A549 (cell line): ENCODE data around the gene E2F7. TPM values are rescaled to one million over a fixed set of nuclear protein-coding genes. Genes with fewer than 3 reads are reported as not detected.

Experiments used
- ATAC-seq, 2 experiments: fragments of 200-7000 bp in 1 of 2; fragments of >200 bp in 1 of 2; cut with Nextera tagmentation in 1 of 2; cut with Tn5 transposase in 1 of 2; 3 replicates each; pipeline versions ENCODE4 v1.8.0 to v1.9.1; 2018 to 2020; ENCODE audit warnings: mild to moderate bottlenecking in 1 of 2, moderate library complexity in 1 of 2
- CTCF ChIA-PET: fragments of 300-600 bp; sonication (Branson Sonifier 250); formaldehyde crosslinking; extraction: SDS; loops from one replicate; lab custom pipeline; 2021; ENCODE audit warnings: antibody characterized with exemption, inconsistent platforms; lab: Yijun Ruan, JAX
- POLR2A ChIA-PET: fragments of 350-600 bp; formaldehyde crosslinking; extraction: SDS; loops from one replicate; lab custom pipeline; 2021; ENCODE audit warnings: antibody characterized with exemption, inconsistent platforms; lab: Yijun Ruan, JAX
- DNase-seq, 2 experiments: peaks; one replicate each; pipeline versions ENCODE4 v3.0.0 to v3.0.0-alpha.2; 2011 to 2016; ENCODE audit warnings: low read depth in 1 of 2, low spot score in 1 of 2
- FAIRE-seq: peaks from 2 replicates; lab custom pipeline; 2011; peaks lifted over from hg19 to GRCh38; lab: Jason Lieb, UNC
- H3K27ac ChIP-seq, 2 experiments: fragments of >200 bp; sonication (Bioruptor Twin); formaldehyde crosslinking; 3 replicates each; pipeline ENCODE4 v1.5.1; 2016 to 2017
- H3K4me1 ChIP-seq: fragments of >200 bp; sonication (Bioruptor Twin); formaldehyde crosslinking; 3 replicates; pipeline ENCODE4 v1.6.1; 2016
- H3K4me2 ChIP-seq: fragments of >200 bp; sonication (Bioruptor Twin); formaldehyde crosslinking; 3 replicates; pipeline ENCODE4 v1.6.1; 2016
- H3K4me3 ChIP-seq: fragments of >200 bp; sonication (Bioruptor Twin); formaldehyde crosslinking; 3 replicates; pipeline ENCODE4 v1.5.1; 2016
- H3K9me3 ChIP-seq: fragments of >200 bp; sonication (Bioruptor Twin); formaldehyde crosslinking; 3 replicates; pipeline ENCODE4 v1.6.1; 2016
- CHD4 ChIP-seq: fragments of 200-600 bp; sonication (generic); IDR thresholded peaks from 2 replicates; pipeline ENCODE4 v1.6.1; 2016; ENCODE audit warnings: antibody characterized with exemption, mild to moderate bottlenecking, borderline replicate concordance
- EHMT2 ChIP-seq: fragments of 200-600 bp; sonication (generic); IDR thresholded peaks from 2 replicates; pipeline ENCODE4 v1.6.1; 2016; ENCODE audit warnings: antibody characterized with exemption, low read depth, mild to moderate bottlenecking, moderate library complexity
- EP300 ChIP-seq, 2 experiments: fragments of >200 bp; sonication (Bioruptor Twin); formaldehyde crosslinking; IDR thresholded peaks; 2 replicates in 1 of 2; 3 replicates in 1 of 2; pipeline ENCODE4 v1.6.1; 2016 to 2017
- GATA3 ChIP-seq: IDR thresholded peaks from 2 replicates; pipeline ENCODE4 v1.6.1; 2012; ENCODE audit warnings: borderline replicate concordance
- HDAC2 ChIP-seq: fragments of 200-600 bp; sonication (generic); IDR thresholded peaks from 2 replicates; pipeline ENCODE4 v1.6.1; 2016
- HOXA7 ChIP-seq: fragments of 250-450 bp; sonication (Bioruptor Pico); IDR thresholded peaks from 2 replicates; pipeline ENCODE4 v1.5.0; 2020; ENCODE audit warnings: mild to moderate bottlenecking, moderate library complexity
- HOXB13 ChIP-seq: fragments of 250-450 bp; sonication (Bioruptor Pico); IDR thresholded peaks from 2 replicates; pipeline ENCODE4 v1.5.0; 2020; ENCODE audit warnings: low read depth, mild to moderate bottlenecking, moderate library complexity
- HOXB5 ChIP-seq: fragments of 250-450 bp; sonication (Bioruptor Pico); IDR thresholded peaks from 2 replicates; pipeline ENCODE4 v1.5.0; 2020; ENCODE audit warnings: mild to moderate bottlenecking, moderate library complexity
- JUNB ChIP-seq: fragments of >200 bp; sonication (Bioruptor Twin); formaldehyde crosslinking; IDR thresholded peaks from 2 replicates; pipeline ENCODE4 v1.6.1; 2016
- KDM5A ChIP-seq: fragments of 200-600 bp; sonication (generic); IDR thresholded peaks from 2 replicates; pipeline ENCODE4 v1.6.1; 2016; ENCODE audit warnings: antibody characterized with exemption, mild to moderate bottlenecking
- MAFK ChIP-seq: fragments of 450-650 bp; IDR thresholded peaks from 2 replicates; pipeline ENCODE4 v1.6.1; 2014; ENCODE audit not compliant: partially characterized antibody
- MAZ ChIP-seq: fragments of 150-350 bp; IDR thresholded peaks from 2 replicates; pipeline ENCODE4 v1.6.1; 2014; ENCODE audit warnings: antibody characterized with exemption, low read depth, low read length, borderline replicate concordance
- MYC ChIP-seq: IDR thresholded peaks from 2 replicates; pipeline ENCODE4 v1.6.1; 2012; ENCODE audit warnings: mild to moderate bottlenecking, inconsistent platforms, low read length, improper control_type of control experiment, borderline replicate concordance
- NPAS2 ChIP-seq: fragments of 250-450 bp; sonication (Bioruptor Pico); IDR thresholded peaks from 2 replicates; pipeline ENCODE4 v1.8.0; 2022; ENCODE audit warnings: mild to moderate bottlenecking, moderate library complexity, borderline replicate concordance
- NR3C1 ChIP-seq: fragments of >200 bp; sonication (Bioruptor Twin); formaldehyde crosslinking; IDR thresholded peaks from 3 replicates; pipeline ENCODE4 v1.6.1; 2017
- POLR2A ChIP-seq: IDR thresholded peaks from 2 replicates; pipeline ENCODE4 v1.6.1; 2012; ENCODE audit warnings: mild to moderate bottlenecking, low read length
- RARB ChIP-seq: fragments of 250-450 bp; sonication (Bioruptor Pico); IDR thresholded peaks from 2 replicates; pipeline ENCODE4 v1.8.0; 2021; ENCODE audit warnings: mild to moderate bottlenecking, moderate library complexity
- SREBF2 ChIP-seq: fragments of 450-650 bp; IDR thresholded peaks from 2 replicates; pipeline ENCODE4 v1.6.1; 2014; ENCODE audit warnings: mild to moderate bottlenecking, moderate library complexity
- TP53 ChIP-seq: fragments of 250-450 bp; sonication (Bioruptor Pico); IDR thresholded peaks from 2 replicates; pipeline ENCODE4 v1.5.0; 2021; ENCODE audit warnings: mild to moderate bottlenecking, moderate library complexity
- ZFP36 ChIP-seq: fragments of 450-650 bp; IDR thresholded peaks from 2 replicates; pipeline ENCODE4 v1.6.1; 2014; ENCODE audit warnings: borderline replicate concordance; ENCODE audit not compliant: partially characterized antibody
- WGBS: methylation state at CpG from one replicate; pipeline ENCODE4 v1.1.6; 2017; ENCODE audit errors: missing lambda C conversion rate; 5-methylcytosine and 5-hydroxymethylcytosine counted together
- polyA plus RNA-seq, 4 experiments: library from polyadenylated mRNA; depleted of rRNA in 3 of 4; stranded (reverse); fragments of >200 nt; fragmentation: RNase III in 1 of 4; extraction: RNeasy Plus Mini Kit Qiagen cat#74134 plus additional on column Dnase treatment in 1 of 4; gene quantifications; 2 replicates in 3 of 4; 3 replicates in 1 of 4; pipeline ENCODE4 v1.2.3, GENCODE V29; 2011 to 2017
- TF ChIP-seq, protein P1 (sequence below): IDR thresholded peaks from 2 replicates; pipeline ENCODE4 v1.6.1; 2012; ENCODE audit warnings: low read depth, borderline replicate concordance
- TF ChIP-seq, protein P2 (sequence below): fragments of 150-350 bp; IDR thresholded peaks from 2 replicates; pipeline ENCODE4 v1.6.1; 2014; ENCODE audit warnings: low read depth, mild to moderate bottlenecking, low read length

E2F7 gene
- polyA plus RNA-seq, 2 of the 4 experiments (the other 2 are of a cell fraction): 5.0 to 12.2 TPM

DNA sequence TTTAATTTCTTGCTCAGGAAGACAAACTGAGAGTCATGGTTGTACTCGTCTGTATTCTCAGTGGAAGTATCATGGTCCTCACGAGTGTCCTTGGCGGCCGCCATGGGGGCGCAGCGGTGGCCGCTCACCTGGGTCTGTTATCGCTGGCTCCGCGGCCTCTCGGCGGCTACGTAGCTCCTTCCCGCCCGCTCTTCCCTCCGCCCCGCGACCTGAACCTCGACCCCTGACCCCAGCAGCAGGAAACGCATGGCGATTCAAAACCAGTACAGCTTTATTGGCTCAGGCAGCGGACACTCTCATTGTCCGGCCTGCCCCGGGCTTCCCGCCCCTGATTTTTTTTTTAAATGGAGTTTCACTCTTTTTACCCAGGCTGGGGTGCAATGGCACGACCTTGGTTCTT lies 80.8 kb downstream of the E2F7 start (continued):
- TF ChIP-seq NPAS2: no peak
- TF ChIP-seq HOXA7 (CRISPR knock-in tag): no peak
- no peak for TF ChIP-seq KDM5A
- TF ChIP-seq TP53 (CRISPR knock-in tag): no peak
- TF ChIP-seq MYC: no peak
- TF ChIP-seq, all 56 proteins: peak for 0

DNA sequence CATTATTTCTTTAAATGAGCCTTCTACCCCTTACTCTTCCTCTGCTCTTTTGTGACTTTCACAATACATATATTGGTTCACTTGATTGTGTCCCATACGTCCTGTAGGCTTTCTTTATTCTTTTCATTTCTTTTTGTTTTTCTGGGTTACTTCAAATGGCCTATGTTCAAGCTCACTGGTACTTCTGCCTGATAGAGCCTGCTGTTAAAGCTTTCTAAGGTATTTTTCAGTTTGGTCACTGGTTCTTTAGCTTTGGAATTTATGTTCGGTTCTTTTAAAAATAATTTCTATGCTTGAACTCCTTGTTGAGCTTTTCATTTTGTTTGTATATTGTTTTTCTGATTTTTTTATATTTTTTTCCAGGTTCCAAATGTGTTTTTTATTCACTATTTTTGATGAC lies 81.9 kb downstream of the E2F7 start:
- DNase-seq (no peak), FAIRE-seq (no peak), ATAC-seq (no peak)
- Histone ChIP-seq H3K27ac (no peak overlapping the region), H3K4me3 (no peak overlapping the region), H3K4me1 (no peaks in the 10 kb centered on the region), H3K4me2 (no peak overlapping the region), H3K9me3 (peaks cover 8% of the 10 kb centered on the region; the same call in 2 of the 3 replicates)
- ChIA-PET POLR2A (no interaction called here), CTCF (interaction anchor here (1.8 kb wide), 1 partner anchor 27 kb away, joined by 5 read pairs; no protein-coding TSS in a partner anchor)
- 4% methylated on average over 2 of the region's 2 CpGs for WGBS
- no peak for TF ChIP-seq JUNB
- no peak for TF ChIP-seq SREBF2
- no peak for TF ChIP-seq ZFP36
- no peak for TF ChIP-seq RARB (CRISPR knock-in tag)
- TF ChIP-seq, protein P1, sequence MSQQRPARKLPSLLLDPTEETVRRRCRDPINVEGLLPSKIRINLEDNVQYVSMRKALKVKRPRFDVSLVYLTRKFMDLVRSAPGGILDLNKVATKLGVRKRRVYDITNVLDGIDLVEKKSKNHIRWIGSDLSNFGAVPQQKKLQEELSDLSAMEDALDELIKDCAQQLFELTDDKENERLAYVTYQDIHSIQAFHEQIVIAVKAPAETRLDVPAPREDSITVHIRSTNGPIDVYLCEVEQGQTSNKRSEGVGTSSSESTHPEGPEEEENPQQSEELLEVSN: no peak
- no peak for TF ChIP-seq EP300 (IDR thresholded peaks at IDR 0.05)
- TF ChIP-seq GATA3: no peak
- no peak for TF ChIP-seq NR3C1
- no peak for TF ChIP-seq EHMT2
- TF ChIP-seq HOXB13 (CRISPR knock-in tag): no peak
- TF ChIP-seq HOXB5 (CRISPR knock-in tag): no peak
- TF ChIP-seq HDAC2: no peak
- no peak for TF ChIP-seq CHD4

DNA sequence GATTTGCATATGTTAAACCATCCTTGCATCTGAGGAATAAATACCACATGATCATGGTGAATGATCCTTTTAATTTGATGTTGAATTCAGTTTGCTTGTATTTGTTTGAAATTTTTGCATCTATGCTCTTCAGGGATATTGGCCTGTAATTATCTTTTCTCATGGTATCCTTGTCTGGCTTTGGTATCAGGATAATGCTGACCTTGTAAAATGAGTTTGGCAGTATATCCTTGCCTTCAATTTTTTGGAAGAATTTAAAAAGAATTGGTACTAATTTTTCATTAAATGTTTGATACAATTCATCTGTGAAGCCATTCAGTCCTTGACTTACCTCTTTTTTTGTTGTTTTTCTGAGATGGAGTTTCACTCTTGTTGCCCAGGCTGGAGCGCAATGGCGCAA lies 85.2 kb downstream of the E2F7 start:
- Histone ChIP-seq H3K27ac (no peak overlapping the region), H3K4me3 (no peak overlapping the region), H3K4me1 (no peaks in the 10 kb centered on the region), H3K9me3 (peaks cover 8% of the 10 kb centered on the region; the same call in 2 of the 3 replicates), H3K4me2 (no peak overlapping the region)
- ATAC-seq (no peak), FAIRE-seq (no peak), DNase-seq (no peak)
- TF ChIP-seq MYC (no peak), MAFK (peak; percentile 64)
- ChIA-PET POLR2A (no interaction called here), CTCF (no interaction called here)
- 92% methylated on average over 2 of the region's 2 CpGs for WGBS

DNA sequence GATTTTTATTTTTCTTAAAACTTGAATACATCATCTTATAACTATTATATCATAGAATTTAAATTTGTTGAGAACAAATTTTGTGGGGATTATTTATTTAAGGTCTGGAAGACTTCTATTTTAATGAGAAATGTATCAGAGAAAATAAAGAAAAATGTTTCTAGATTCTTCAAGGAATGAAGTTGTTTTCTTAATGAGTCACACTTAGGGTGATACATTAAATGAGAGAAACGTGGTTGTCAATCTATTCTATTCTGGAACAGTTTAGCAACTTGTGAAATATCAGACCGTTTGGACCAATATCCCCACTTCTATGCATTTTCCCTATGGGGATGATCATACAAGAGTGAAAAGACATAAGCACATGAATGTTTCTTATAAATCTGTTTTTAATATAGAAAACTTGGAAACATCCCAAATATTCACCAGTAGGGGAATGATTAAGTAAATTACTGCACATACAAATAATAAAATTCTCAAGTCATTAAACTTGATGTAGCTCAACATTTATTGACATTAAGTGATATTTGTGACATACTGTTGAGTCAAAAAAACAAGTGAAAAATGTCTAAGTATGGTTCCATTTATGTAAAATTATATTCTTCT lies 88.5 kb downstream of the E2F7 start:
- Histone ChIP-seq H3K27ac (no peak overlapping the region), H3K4me3 (no peak overlapping the region), H3K9me3 (no peaks in the 10 kb centered on the region), H3K4me2 (no peak overlapping the region), H3K4me1 (no peaks in the 10 kb centered on the region)
- ATAC-seq (no peak), FAIRE-seq (no peak), DNase-seq (no peak)
- 2% methylated on average over 2 of the region's 2 CpGs for WGBS
- ChIA-PET POLR2A (no interaction called here), CTCF (no interaction called here)
- TF ChIP-seq HDAC2: no peak
- TF ChIP-seq, protein P2, sequence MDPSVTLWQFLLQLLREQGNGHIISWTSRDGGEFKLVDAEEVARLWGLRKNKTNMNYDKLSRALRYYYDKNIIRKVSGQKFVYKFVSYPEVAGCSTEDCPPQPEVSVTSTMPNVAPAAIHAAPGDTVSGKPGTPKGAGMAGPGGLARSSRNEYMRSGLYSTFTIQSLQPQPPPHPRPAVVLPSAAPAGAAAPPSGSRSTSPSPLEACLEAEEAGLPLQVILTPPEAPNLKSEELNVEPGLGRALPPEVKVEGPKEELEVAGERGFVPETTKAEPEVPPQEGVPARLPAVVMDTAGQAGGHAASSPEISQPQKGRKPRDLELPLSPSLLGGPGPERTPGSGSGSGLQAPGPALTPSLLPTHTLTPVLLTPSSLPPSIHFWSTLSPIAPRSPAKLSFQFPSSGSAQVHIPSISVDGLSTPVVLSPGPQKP: no peak
- no peak for TF ChIP-seq POLR2A
- TF ChIP-seq GATA3: no peak
- no peak for TF ChIP-seq MAZ

Other genes with a start within 250 kb of the E2F7 start
- gene CSRP2, start 186.6 kb downstream of the E2F7 start, polyA plus RNA-seq (2011; rRNA removed): 19.2 and 19.5 TPM in 2 replicates
- gene CSRP2, start 186.6 kb downstream of the E2F7 start, polyA plus RNA-seq (2017; fragmentation: RNase III; extraction: RNeasy Plus Mini Kit Qiagen cat#74134 plus additional on column Dnase treatment): 23.4 to 23.6 TPM (median 23.6 TPM) in 3 replicates